ENCODE data around the gene ANKAR.

Gene ANKAR

GRCh38 chr2:189674374-189675112, at the start of gene ANKAR:
TSS of gene ANKAR (plus strand) at chr2:189674670. CDS start at chr2:189676491, 1,821 bp downstream.
- TF ChIP-seq CTCF (IDR thresholded peaks at IDR 0.05), result peak; percentile 85

- no peak for TF ChIP-seq CTCF (IDR thresholded peaks at IDR 0.05)
These were observed 48.8 kb upstream of the ANKAR start for GRCh38 chr2:189625636-189626035.

- TF ChIP-seq CTCF (IDR thresholded peaks at IDR 0.05), result no peak
These were observed 46.7 kb upstream of the ANKAR start for GRCh38 chr2:189627789-189628188.

- TF ChIP-seq CTCF (IDR thresholded peaks at IDR 0.05), result no peak
These were observed 45.5 kb upstream of the ANKAR start for GRCh38 chr2:189628817-189629530.

- no peak for TF ChIP-seq CTCF (IDR thresholded peaks at IDR 0.05)
These were observed 44.7 kb upstream of the ANKAR start for GRCh38 chr2:189629531-189630453.

- no peak for TF ChIP-seq CTCF (IDR thresholded peaks at IDR 0.05)
These were observed 42.6 kb upstream of the ANKAR start for GRCh38 chr2:189631849-189632248.

- peak; percentile 41; the same call in 1 of the 2 replicates for TF ChIP-seq CTCF (IDR thresholded peaks at IDR 0.05)
These were observed 41.1 kb upstream of the ANKAR start for GRCh38 chr2:189633392-189633811.

All from LNCAP (cell line).